Dermis microvascular lymphatic vessel endothelial cell (primary cell): ENCODE results near the gene OTUD7B. TPM values are rescaled to one million over a fixed set of nuclear protein-coding genes. Genes with fewer than 3 reads are reported as not detected.

Experiments used
- DNase-seq, 2 donors: peaks; one replicate each; pipeline versions ENCODE4 v3.0.0 to v3.0.0-alpha.2; 2010; ENCODE audit warnings: low read depth in 2 of 2
- total RNA-seq: library from RNA; depleted of rRNA; stranded (reverse); fragments of >200 nt; gene quantifications from 2 replicates; pipeline ENCODE4 v1.2.1, GENCODE V29; 2014

Gene OTUD7B
- total RNA-seq, 1 donor from 2014 or later: 8.7 TPM

DNA sequence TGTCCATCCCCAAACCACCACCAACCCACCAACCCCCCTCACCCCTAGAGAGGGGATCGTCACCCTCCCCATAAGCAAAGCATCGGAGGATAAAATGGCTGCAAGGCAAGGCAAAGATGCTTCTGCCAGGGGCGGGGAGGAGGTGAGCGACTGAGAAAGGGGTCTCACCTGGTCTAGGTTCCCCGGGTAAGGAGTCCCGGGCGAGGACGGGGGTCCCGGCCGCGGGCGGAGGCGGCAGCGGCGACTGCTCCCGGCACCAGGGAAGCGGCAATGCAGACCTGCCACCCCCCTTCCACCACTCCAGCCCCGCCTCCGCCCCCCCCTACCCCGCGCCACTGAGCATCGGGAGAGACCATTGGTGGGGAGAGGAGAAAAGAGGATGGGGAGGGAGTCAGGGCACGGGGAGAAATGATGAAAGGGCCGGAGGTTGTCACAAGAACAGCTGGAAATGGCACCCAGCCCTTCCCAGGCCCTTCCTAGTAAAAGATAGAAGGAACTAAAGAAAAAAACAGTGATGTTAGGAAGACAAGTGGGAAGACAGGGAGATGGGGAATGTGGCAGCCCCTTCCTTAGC lies 92.9 kb downstream of the OTUD7B start, which contains the start of gene SV2A:
Gene SV2A, minus strand, starts transcription at position 274 of the 574 bp plus-strand sequence. CDS start 4,004 bp downstream, outside the sequence.
- DNase-seq: no peak

DNA sequence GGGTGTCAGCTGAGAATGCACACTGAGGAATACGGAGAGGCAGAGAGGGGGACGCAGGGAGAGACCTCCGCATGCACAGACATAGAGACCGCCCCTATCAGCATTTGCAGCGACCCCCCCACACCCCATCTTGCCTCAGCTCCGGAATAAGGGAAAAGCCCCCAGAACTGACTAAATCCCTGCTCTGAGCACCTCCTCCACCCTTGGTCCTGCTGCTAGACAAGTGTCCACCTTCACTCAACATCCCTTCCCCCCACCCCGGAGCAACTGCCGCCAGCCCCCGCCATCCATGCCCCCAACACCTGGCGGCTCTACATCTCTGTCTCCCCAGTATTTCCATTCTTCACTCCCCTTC lies 93.7 kb downstream of the OTUD7B start:
- no peak for DNase-seq

DNA sequence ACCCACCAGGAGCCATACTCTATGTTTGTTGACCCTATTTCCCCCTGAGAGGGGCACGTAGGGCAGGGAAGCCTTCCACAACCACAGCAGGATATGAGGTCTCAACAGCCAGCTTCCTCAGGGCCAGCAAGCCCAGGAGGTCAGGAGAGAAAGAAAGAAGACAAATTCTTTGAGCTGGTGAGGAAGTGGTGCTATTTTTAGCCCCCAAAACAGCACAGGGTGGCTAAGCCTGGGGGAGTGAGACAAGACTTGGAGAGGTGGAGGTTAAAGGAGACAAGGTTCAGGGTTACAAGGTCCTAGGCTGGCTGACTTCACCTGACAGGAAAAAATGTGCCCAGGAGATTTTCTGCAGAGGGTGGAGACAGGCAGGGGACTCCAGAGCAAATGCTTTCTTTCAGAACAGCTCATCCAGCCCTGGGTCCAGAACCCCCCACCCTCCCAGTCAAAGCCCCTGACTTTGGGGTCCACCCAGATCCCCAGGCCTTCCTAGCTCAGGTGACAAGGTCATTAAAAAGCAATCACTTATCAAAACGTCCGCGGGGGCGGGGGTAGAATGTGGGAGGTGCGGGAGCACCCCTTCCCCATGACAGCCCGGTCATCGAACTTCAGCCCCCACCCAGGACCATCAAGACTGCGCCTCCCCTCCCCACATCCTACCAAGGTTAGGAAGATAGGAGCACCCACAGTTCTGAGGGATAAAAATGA lies 94.2 kb downstream of the OTUD7B start:
- no peak for DNase-seq

DNA sequence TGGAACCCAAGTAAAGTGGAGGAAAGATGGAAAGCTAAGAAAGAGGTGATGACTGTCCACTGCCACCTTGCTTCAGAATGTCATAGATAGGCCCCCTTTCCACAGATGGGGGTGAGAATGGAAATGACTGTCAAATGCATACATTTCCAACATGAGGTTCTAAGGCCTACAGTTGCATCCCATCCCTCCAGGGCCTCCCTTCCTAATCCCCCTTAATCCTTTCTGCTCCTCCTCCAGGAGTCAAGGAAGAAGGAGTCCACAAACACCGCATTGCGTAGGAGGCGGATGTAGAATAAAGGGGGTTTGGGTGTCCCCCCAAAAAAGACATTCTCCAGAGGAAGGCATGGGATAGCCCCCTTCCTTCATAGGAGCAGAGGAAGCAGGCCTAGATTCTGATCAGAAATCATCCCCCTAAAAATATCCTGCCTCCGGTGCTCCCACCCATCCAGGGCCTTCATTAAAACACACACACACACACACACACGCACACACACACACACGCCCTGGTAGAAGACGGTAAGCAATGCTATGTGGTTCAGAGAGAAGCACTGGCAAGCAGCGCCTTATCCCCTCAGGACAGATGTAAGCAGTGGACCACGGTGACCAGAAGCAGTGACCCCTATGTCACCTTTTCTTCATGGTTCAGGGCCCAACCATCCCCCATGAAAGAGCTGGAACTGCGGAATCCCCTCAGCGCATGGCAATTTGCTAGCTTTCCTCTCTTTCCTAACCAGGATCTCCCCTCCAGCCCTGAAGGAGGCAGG lies 94.9 kb downstream of the OTUD7B start:
- no peak for DNase-seq

DNA sequence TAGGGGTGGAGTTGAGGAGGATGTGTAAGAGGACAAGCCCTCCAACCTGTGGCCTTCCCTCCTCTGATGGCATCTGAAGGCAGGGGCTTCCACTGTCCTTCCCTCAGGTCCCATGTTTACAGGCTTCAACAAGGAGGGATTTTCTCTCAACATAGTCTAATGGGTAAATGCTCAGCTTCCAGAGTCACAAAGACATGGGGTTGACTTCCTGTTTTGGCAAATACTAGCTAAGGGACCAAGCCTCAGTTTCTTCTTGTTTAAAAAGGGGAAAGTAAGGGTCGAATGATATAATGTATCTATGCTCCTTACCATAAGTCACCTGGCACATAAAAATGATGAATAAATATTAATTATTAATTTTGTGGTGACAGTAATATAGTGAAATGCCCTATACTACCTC lies 96.0 kb downstream of the OTUD7B start:
- no peak for DNase-seq

DNA sequence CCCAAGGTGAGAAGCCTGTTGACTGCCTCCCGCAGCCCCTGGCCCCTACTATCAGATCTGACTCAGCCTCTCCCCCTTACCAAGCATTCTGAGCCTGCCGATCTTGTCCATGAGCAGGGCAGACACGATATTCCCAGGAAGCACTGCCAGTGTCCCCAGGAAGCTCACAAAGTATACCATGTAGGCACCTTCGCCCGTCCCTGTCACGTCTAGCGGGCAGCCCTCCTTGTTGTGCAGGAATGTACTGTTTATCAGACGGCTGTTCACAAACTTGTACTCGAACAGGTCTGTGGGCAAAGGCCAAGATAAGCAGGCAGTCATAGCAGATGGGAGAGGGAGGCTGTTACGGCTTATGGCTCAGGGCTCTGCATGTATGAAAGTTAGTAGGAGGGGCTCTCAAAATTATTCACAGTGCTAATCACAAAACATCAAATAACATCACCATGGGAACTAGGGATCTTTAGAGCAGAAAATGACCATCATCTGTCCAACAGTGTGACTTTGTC lies 103.9 kb downstream of the OTUD7B start:
- no peak for DNase-seq

DNA sequence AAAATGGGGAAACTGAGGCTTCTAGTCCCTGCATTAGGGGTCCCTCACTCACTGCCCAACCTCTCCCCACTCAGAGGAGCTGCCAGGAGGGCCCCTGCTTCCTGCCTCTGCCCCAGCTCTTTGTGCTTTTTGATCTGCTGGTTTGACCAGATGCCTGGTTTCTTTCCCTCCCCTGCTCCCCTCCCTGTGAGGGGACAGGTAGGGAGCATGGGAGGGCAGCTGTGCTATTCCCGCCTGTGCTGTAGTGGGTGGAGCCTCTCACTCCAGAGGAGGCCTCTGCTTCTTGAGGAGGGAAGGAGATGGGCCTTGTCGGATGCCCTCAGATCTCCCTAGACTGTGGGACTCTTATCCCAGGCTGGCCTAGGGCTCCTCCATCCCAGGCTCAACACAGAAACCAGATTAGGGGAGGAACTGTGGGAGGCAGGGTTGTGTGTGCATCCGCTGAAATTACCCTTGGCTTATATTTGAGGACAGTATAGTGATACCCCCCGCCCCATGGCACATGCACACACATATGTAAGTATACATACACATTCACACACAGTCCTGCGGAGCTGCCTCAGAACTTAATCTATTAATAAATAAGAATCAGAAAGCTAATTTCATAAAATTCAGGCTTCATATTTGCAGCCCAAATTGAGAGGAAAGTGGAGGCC lies 106.6 kb downstream of the OTUD7B start:
- DNase-seq: no peak

DNA sequence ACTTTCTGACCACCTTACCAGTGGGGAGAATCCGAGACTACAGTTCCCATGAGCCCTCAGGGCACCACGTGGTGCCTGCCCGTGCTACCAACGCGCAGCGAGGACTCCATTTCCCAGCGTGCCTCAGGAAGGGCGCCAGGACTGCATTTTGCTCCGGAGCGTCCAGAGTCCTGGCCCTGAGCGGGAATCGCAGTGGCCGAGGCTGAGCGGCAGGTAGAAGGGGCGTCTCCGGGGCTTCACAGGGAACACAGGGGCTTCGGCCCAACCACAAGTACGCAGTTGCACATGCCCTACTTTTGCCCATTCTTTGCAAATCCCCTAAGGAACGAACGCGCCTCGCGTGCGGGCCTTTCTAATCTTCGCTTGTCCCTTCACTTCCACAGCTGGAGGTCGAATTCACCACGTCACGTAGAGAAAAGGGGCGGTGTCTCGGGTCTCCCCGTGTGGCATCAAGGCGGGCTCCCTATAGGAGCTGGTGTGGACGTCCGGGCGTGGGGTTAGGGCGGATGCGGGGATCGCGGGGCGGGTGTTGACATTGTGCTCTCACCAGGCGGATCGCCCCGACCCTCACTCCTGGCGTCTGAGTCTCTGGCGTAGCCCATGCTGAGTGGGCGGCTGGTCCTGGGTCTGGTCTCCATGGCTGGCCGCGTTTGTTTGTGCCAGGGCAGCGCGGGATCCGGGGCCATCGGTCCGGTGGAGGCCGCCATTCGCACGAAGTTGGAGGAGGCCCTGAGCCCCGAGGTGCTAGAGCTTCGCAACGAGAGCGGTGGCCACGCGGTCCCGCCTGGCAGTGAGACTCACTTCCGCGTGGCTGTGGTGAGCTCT lies 110.9 kb downstream of the OTUD7B start, which contains the start of gene BOLA1:
Gene BOLA1, plus strand, starts transcription at position 109 of the 825 bp plus-strand sequence. Its CDS starts 492 bp downstream, at position 601.
- peak; percentile 84 to 94 for DNase-seq

DNA sequence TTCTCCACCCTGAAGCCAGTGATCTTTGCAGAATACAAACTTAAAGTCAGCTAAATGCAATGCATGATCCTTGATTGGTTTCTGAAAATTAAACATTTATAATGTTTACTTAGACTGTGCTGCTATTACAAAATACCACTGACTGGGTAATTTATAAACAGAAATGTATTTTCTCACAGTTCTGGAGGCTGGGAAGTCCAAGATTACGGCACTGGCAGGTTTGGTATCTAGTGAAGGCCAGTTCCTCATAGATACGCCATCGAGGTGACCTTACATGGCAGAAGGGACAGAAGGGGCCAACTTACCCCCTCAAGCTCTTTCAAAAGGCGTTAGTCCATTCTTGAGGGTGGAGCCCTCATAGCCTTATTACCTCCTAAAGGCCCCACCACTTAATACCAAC lies 114.0 kb downstream of the OTUD7B start:
- no peak for DNase-seq

DNA sequence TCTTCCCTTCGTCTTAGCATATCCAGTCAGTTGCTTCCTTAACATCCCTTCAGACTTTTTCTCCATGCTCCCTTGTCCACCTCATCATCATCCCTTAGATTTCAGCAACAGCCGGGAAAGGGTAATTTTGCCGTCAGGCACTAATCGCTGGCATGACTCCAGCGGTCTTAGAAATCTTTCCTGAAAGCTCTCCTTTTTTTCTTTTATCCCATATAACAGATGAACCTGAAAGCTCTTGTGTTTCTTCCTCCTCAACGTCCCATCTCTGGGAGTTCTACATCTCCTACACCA lies 121.6 kb downstream of the OTUD7B start:
- DNase-seq: peak in 1 of 2 donors; percentile 47

DNA sequence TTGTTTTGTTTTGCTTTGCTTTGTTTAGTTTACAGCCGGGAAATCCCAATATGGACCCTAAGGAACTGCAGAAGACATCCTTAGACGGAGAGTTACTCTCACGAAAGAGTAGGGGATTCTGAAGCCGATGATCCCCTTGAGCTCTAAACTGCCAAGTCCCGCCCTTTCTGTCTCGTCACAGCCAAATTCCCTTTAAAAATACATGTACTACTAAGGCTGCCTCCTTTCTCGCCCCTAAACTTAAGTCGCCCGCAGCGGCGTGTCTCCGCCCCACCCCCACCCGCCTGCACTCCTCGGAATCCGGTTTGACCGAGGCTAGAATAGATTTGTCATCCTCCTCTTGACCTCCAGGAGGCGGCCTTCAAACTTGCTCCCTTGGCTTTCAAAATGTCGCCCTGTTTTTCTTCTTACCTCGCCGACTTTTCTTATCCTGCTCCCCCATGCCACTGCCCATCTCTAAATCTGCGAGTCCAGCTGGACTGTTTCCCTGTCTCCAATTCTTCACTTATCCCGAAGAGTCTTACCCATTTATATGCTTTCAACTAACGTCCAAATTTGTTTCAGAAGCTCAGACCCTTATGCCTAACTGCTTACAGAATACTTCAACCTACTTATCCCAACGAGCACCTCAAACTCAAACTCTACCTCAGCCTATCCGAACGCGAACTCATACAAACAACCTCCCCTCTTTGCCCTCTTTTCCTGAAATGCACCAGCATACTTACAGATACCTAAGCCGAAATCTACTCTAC lies 122.1 kb downstream of the OTUD7B start:
- DNase-seq: peak; percentile 40 to 82

Other genes starting within 250 kb of the OTUD7B start
- gene FCGR1A, start 228.0 kb downstream of the OTUD7B start, total RNA-seq: not detected in 2 replicates
- 6.0 and 8.1 TPM in 2 replicates for gene BOLA1, start 111.2 kb downstream of the OTUD7B start, total RNA-seq
- gene SV2A, start 92.9 kb downstream of the OTUD7B start, total RNA-seq: 1.3 and 3.5 TPM in 2 replicates
- gene SF3B4, start 82.9 kb downstream of the OTUD7B start, total RNA-seq: 8.7 and 12.5 TPM in 2 replicates
- gene MTMR11, start 73.8 kb downstream of the OTUD7B start, total RNA-seq: 0.25 and 0.64 TPM in 2 replicates
- gene VPS45, start 57.0 kb upstream of the OTUD7B start, total RNA-seq: 18.9 and 22.6 TPM in 2 replicates
- gene PLEKHO1, start 139.2 kb upstream of the OTUD7B start, total RNA-seq: 37.9 and 56.5 TPM in 2 replicates
- 10.0 and 23.2 TPM in 2 replicates for gene ANP32E, start 225.4 kb upstream of the OTUD7B start, total RNA-seq
- not detected in 2 replicates for gene CA14, start 247.0 kb upstream of the OTUD7B start, total RNA-seq